SU-DHL-6 (cell line): ENCODE measurements around the gene MAGED4.
"Not testable (repeated sequence)": the region's sequence is repeated elsewhere in the genome, so short reads cannot be mapped to it uniquely, and the experiment has no call there.

Experiments
- EZH2phosphoT487 ChIP-seq: fragments of 200-600 bp; sonication (generic), shearing (Covaris generic); conservative IDR thresholded peaks from 2 replicates; pipeline ENCODE4 v1.6.1; 2018; ENCODE audit warnings: mild to moderate bottlenecking, antibody characterized with exemption, low read length, moderate library complexity, mixed read lengths
- TF ChIP-seq, protein P1 (sequence below): fragments of 200-600 bp; sonication (generic); IDR thresholded peaks from one replicate; pipeline ENCODE4 v1.5.1; 2017; ENCODE audit warnings: antibody characterized with exemption, mild to moderate bottlenecking, low read length, moderate library complexity; ENCODE audit not compliant: insufficient read depth, poor library complexity, severe bottlenecking

DNA sequence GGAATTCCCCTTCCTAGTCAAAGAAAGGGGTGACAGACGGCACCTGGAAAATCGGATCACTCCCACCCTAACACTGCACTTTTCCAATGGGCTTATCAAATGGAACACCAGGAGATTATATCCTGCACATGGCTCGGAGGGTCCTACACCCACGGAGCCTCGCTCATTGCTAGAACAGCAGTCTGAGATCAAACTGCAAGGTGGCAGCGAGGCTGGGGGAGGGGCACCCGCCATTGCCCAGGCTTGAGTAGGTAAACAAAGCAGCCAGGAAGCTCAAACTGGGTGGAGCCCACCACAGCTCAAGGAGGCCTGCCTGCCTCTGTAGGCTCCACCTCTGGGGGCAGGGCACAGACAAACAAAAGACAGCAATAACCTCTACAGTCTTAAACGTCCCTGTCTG lies 24.5 kb upstream of the MAGED4 start:
- TF ChIP-seq, protein P1, sequence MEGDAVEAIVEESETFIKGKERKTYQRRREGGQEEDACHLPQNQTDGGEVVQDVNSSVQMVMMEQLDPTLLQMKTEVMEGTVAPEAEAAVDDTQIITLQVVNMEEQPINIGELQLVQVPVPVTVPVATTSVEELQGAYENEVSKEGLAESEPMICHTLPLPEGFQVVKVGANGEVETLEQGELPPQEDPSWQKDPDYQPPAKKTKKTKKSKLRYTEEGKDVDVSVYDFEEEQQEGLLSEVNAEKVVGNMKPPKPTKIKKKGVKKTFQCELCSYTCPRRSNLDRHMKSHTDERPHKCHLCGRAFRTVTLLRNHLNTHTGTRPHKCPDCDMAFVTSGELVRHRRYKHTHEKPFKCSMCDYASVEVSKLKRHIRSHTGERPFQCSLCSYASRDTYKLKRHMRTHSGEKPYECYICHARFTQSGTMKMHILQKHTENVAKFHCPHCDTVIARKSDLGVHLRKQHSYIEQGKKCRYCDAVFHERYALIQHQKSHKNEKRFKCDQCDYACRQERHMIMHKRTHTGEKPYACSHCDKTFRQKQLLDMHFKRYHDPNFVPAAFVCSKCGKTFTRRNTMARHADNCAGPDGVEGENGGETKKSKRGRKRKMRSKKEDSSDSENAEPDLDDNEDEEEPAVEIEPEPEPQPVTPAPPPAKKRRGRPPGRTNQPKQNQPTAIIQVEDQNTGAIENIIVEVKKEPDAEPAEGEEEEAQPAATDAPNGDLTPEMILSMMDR, result not testable (repeated sequence)
- not testable (repeated sequence) for TF ChIP-seq EZH2phosphoT487
